Measurements from ENCODE around the gene SLIT3.

The SLIT3 gene

DNA sequence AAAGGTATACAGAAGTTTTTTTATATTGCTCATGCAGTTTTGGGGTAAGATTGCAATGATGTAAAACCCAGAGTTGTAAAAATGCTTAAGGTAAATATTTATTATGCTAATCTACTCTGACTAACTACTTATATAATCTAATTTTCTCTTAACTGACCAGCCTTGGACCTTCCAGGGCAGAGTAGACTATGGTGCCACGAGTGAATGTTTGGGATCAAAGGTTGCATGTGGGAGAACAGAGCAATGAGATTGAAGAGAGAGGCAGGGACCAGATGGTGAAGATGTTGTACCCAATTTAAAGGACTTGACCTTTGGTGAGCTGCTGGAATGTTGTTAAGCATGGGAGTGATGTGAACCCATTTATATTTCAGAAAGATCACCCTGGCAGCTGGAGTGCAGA, 686.9 kb downstream of the SLIT3 start:
- no peaks in the 10 kb centered on the region for H3K9me3 Mint-ChIP-seq
- TF ChIP-seq, protein P1, sequence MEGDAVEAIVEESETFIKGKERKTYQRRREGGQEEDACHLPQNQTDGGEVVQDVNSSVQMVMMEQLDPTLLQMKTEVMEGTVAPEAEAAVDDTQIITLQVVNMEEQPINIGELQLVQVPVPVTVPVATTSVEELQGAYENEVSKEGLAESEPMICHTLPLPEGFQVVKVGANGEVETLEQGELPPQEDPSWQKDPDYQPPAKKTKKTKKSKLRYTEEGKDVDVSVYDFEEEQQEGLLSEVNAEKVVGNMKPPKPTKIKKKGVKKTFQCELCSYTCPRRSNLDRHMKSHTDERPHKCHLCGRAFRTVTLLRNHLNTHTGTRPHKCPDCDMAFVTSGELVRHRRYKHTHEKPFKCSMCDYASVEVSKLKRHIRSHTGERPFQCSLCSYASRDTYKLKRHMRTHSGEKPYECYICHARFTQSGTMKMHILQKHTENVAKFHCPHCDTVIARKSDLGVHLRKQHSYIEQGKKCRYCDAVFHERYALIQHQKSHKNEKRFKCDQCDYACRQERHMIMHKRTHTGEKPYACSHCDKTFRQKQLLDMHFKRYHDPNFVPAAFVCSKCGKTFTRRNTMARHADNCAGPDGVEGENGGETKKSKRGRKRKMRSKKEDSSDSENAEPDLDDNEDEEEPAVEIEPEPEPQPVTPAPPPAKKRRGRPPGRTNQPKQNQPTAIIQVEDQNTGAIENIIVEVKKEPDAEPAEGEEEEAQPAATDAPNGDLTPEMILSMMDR (IDR thresholded peaks at IDR 0.05; ENCODE audit: unreplicated experiment in 3 of 3): no peak
- H3K36me3 Mint-ChIP-seq (ENCODE audit: low read depth): no peaks in the 10 kb centered on the region
- peaks cover 9% of the 10 kb centered on the region for H3K4me1 Mint-ChIP-seq
- no peak overlapping the region for H3K27ac Mint-ChIP-seq
- no peaks in the 10 kb centered on the region for H3K27me3 Mint-ChIP-seq (ENCODE audit: low read depth)
- no peak overlapping the region for H3K4me3 Mint-ChIP-seq

DNA sequence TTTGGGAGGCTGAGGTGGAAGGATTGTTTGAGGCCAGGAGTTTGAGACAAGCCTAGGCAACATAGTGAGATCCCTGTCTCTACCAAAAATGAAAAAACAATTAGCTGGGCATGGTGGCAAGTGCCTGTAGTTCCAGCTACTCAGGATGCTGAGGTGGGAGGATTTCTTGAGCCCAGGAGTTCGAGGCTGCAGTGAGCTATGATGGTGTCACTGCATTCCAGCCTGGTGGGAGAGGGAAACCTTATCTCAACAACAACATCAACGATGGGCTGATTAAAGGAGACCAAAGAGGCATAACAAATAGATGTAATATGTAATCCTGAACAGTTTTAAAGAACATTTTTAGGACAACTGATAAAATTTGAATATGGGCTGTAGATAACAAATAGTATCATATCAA, 687.5 kb downstream of the SLIT3 start:
- peaks cover 9% of the 10 kb centered on the region for H3K4me1 Mint-ChIP-seq
- H3K4me3 Mint-ChIP-seq: no peak overlapping the region
- H3K36me3 Mint-ChIP-seq (ENCODE audit: low read depth): no peaks in the 10 kb centered on the region
- H3K27ac Mint-ChIP-seq: no peak overlapping the region
- H3K27me3 Mint-ChIP-seq (ENCODE audit: low read depth): no peaks in the 10 kb centered on the region
- no peaks in the 10 kb centered on the region for H3K9me3 Mint-ChIP-seq
- TF ChIP-seq, protein P1 (IDR thresholded peaks at IDR 0.05; ENCODE audit: unreplicated experiment in 3 of 3): no peak

DNA sequence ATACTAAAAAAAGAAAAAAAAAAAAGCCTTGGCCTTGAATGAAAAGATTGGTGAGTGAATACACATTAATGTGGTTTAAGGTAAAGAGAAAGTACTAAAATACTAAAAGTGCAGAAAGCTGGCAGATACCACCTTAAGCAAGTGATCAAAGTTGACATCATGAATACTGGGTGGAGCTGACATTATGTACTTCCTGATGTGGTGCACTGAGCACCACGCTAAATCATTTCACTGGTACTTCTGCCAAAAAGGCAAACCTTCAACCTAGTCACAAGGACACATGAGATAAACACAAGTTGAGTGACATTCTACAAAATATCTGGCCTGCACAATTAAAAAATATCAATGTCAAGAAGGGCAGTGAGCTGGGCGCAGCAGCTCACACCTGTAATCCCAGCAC, 687.9 kb downstream of the SLIT3 start:
- H3K27me3 Mint-ChIP-seq (ENCODE audit: low read depth): no peaks in the 10 kb centered on the region
- no peak overlapping the region for H3K27ac Mint-ChIP-seq
- H3K36me3 Mint-ChIP-seq (ENCODE audit: low read depth): no peaks in the 10 kb centered on the region
- TF ChIP-seq, protein P1 (IDR thresholded peaks at IDR 0.05; ENCODE audit: unreplicated experiment in 3 of 3): no peak
- H3K4me3 Mint-ChIP-seq: no peak overlapping the region
- H3K4me1 Mint-ChIP-seq: peaks cover 9% of the 10 kb centered on the region
- H3K9me3 Mint-ChIP-seq: no peaks in the 10 kb centered on the region

DNA sequence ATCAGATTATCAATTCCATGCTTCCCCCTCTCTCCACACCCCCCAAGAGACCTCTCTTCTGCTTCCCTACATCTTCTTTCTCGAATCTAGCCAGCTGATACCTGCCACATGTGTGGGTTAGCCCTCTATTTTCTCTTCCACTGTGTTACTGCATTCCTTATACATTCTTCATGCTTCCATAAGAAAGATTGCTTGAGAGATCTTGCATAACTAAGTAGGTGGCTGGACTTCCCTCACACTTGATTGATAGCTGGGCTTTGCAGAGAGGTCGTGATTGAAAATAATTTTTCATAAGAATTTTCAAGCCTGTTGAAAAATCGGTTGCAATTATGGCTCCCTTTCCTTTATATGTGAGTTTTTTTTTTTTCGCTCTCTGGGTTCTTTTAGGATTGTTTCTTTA, 688.8 kb downstream of the SLIT3 start:
- Mint-ChIP-seq H3K27me3 (ENCODE audit: low read depth) (no peaks in the 10 kb centered on the region), H3K9me3 (no peaks in the 10 kb centered on the region), H3K4me1 (peaks cover 9% of the 10 kb centered on the region), H3K4me3 (no peak overlapping the region), H3K27ac (peak overlapping the region in 1 of 3 experiments; percentile 40), H3K36me3 (ENCODE audit: low read depth) (no peaks in the 10 kb centered on the region)
- TF ChIP-seq, protein P1 (IDR thresholded peaks at IDR 0.05; ENCODE audit: unreplicated experiment in 3 of 3): no peak

Data from nephron (organoid).